Fibroblast of skin of abdomen (primary cell): ENCODE data around the gene KIF21A.
"Not testable (repeated sequence)": the region's sequence is repeated elsewhere in the genome, so short reads cannot be mapped to it uniquely, and the experiment has no call there.

ENCODE experiments used
- DNase-seq: peaks from one replicate; pipeline ENCODE4 v3.0.0-alpha.2; 2013

KIF21A gene

GRCh38 chr12:39344926-39345325, 98.0 kb downstream of the KIF21A start:
- no peak for DNase-seq

- no peak for DNase-seq
These were observed 99.3 kb downstream of the KIF21A start for GRCh38 chr12:39343665-39344064.

GRCh38 chr12:39341761-39342160, 101.2 kb downstream of the KIF21A start:
- no peak for DNase-seq

GRCh38 chr12:39341179-39341578, 101.7 kb downstream of the KIF21A start:
- DNase-seq: no peak

GRCh38 chr12:39332661-39333175, 110.2 kb downstream of the KIF21A start:
- no peak for DNase-seq

- no peak for DNase-seq
These were observed 111.2 kb downstream of the KIF21A start for GRCh38 chr12:39331539-39332261.

GRCh38 chr12:39329876-39330275, 113.0 kb downstream of the KIF21A start:
- no peak for DNase-seq

- DNase-seq: peak; percentile 21
These were observed 113.9 kb downstream of the KIF21A start for GRCh38 chr12:39329018-39329417.

- DNase-seq: no peak
These were observed 115.0 kb downstream of the KIF21A start for GRCh38 chr12:39327965-39328364.

GRCh38 chr12:39327510-39327909, 115.4 kb downstream of the KIF21A start:
- no peak for DNase-seq

- no peak for DNase-seq
These were observed 123.7 kb downstream of the KIF21A start for GRCh38 chr12:39319180-39319579.

GRCh38 chr12:39314547-39314946, 128.4 kb downstream of the KIF21A start:
- DNase-seq: no peak

GRCh38 chr12:39309516-39309915, 133.4 kb downstream of the KIF21A start:
- DNase-seq: no peak

GRCh38 chr12:39301422-39301821, 141.5 kb downstream of the KIF21A start:
- DNase-seq: peak; percentile 13

- peak; percentile 59 for DNase-seq
These were observed 142.1 kb downstream of the KIF21A start for GRCh38 chr12:39300799-39301198.

- DNase-seq: no peak
These were observed 145.0 kb downstream of the KIF21A start for GRCh38 chr12:39297891-39298290.

GRCh38 chr12:39296496-39296895, 146.4 kb downstream of the KIF21A start:
- no peak for DNase-seq

GRCh38 chr12:39295593-39295992, 147.3 kb downstream of the KIF21A start:
- DNase-seq: not testable (repeated sequence)

GRCh38 chr12:39294715-39295114, 148.2 kb downstream of the KIF21A start:
- DNase-seq: no peak

GRCh38 chr12:39292125-39292630, 150.7 kb downstream of the KIF21A start:
- DNase-seq: no peak

GRCh38 chr12:39287817-39288216, 155.1 kb downstream of the KIF21A start:
- no peak for DNase-seq

GRCh38 chr12:39287409-39287808, 155.5 kb downstream of the KIF21A start:
- no peak for DNase-seq

GRCh38 chr12:39278426-39278825, 164.5 kb downstream of the KIF21A start:
- no peak for DNase-seq

GRCh38 chr12:39277416-39277815, 165.5 kb downstream of the KIF21A start:
- DNase-seq: peak; percentile 1
